RWPE2 (cell line): ENCODE results near the gene PIP.
"Not testable (repeated sequence)": the region's sequence is repeated elsewhere in the genome, so short reads cannot be mapped to it uniquely, and the experiment has no call there.

Source experiments
- ATAC-seq: fragments of 200-7000 bp; cut with Tn5 transposase; 3 replicates; pipeline ENCODE4 v1.9.1; 2021; ENCODE audit warnings: low read depth
- DNase-seq: peaks from one replicate; pipeline ENCODE4 v3.0.0-alpha.2; 2020; ENCODE audit warnings: low spot score
- H3K27ac ChIP-seq: fragments of 450-650 bp; 2 replicates; pipeline ENCODE4 v1.5.1; 2017; ENCODE audit warnings: mild to moderate bottlenecking; ENCODE audit not compliant: poor library complexity, severe bottlenecking
- H3K27me3 ChIP-seq: fragments of 250-450 bp; sonication (Bioruptor Pico); 2 replicates; pipeline ENCODE4 v1.5.1; 2021; ENCODE audit warnings: mild to moderate bottlenecking, moderate library complexity; ENCODE audit not compliant: insufficient read depth, poor library complexity, severe bottlenecking
- H3K36me3 ChIP-seq: fragments of 250-450 bp; sonication (Bioruptor Pico); 2 replicates; pipeline ENCODE4 v1.5.1; 2020; ENCODE audit warnings: low read depth, mild to moderate bottlenecking, moderate library complexity
- H3K4me1 ChIP-seq: fragments of 250-450 bp; sonication (Bioruptor Pico); 2 replicates; pipeline ENCODE4 v1.5.1; 2021; ENCODE audit warnings: mild to moderate bottlenecking, moderate library complexity; ENCODE audit not compliant: insufficient read depth, poor library complexity, severe bottlenecking
- H3K4me3 ChIP-seq: fragments of 250-450 bp; sonication (Bioruptor Pico); 2 replicates; pipeline ENCODE4 v1.5.1; 2021; ENCODE audit warnings: mild to moderate bottlenecking, moderate library complexity; ENCODE audit not compliant: severe bottlenecking
- H3K9me3 ChIP-seq: fragments of 250-450 bp; sonication (Bioruptor Pico); 2 replicates; pipeline ENCODE4 v1.5.1; 2021; ENCODE audit warnings: mild to moderate bottlenecking, moderate library complexity; ENCODE audit not compliant: severe bottlenecking
- CTCF ChIP-seq: fragments of 450-650 bp; IDR thresholded peaks from one replicate; pipeline ENCODE4 v1.5.1; 2017; ENCODE audit warnings: mild to moderate bottlenecking, moderate library complexity; ENCODE audit not compliant: poor library complexity, severe bottlenecking

PIP gene

GRCh38 chr7:143177374-143178119 lies 45.7 kb downstream of the PIP start:
- no peak for TF ChIP-seq CTCF
- H3K4me1 ChIP-seq: no peaks in the 10 kb centered on the region
- ATAC-seq: no peak

GRCh38 chr7:143180771-143181170 lies 48.9 kb downstream of the PIP start:
- not testable (repeated sequence) for ATAC-seq, DNase-seq, H3K4me3 ChIP-seq, H3K27ac ChIP-seq, H3K4me1 ChIP-seq, H3K36me3 ChIP-seq, H3K27me3 ChIP-seq
- H3K9me3 ChIP-seq: peaks cover 10% of the 10 kb centered on the region

More at GRCh38 chr7:143177374-143178119, 45.7 kb downstream of the PIP start:
- no peaks in the 10 kb centered on the region for H3K36me3 ChIP-seq
- H3K9me3 ChIP-seq: peaks cover 10% of the 10 kb centered on the region
- no peak overlapping the region for H3K27ac ChIP-seq
- DNase-seq: no peak
- H3K4me3 ChIP-seq: no peak overlapping the region
- no peaks in the 10 kb centered on the region for H3K27me3 ChIP-seq

- Histone ChIP-seq H3K4me1 (no peaks in the 10 kb centered on the region), H3K4me3 (no peak overlapping the region), H3K9me3 (peaks cover 10% of the 10 kb centered on the region), H3K27ac (no peak overlapping the region), H3K27me3 (no peaks in the 10 kb centered on the region), H3K36me3 (no peaks in the 10 kb centered on the region)
- DNase-seq: no peak
- ATAC-seq: no peak
- TF ChIP-seq CTCF: no peak
These were observed 49.5 kb downstream of the PIP start for GRCh38 chr7:143181349-143181748.

GRCh38 chr7:143183024-143183423 lies 51.1 kb downstream of the PIP start, which contains the start of gene TAS2R39:
TSS of gene TAS2R39 (plus strand) at chr7:143183419. CDS start at chr7:143183419, 0 bp downstream.
- Histone ChIP-seq H3K4me3 (no peak within 1 kb of the TSS), H3K4me1 (no peaks in the 10 kb centered on the region), H3K36me3 (no peaks in the 10 kb centered on the region)

GRCh38 chr7:143185551-143185950 lies 53.7 kb downstream of the PIP start:
- Histone ChIP-seq H3K36me3 (no peaks in the 10 kb centered on the region), H3K27ac (no peak overlapping the region), H3K9me3 (no peaks in the 10 kb centered on the region), H3K4me1 (no peaks in the 10 kb centered on the region), H3K4me3 (no peak overlapping the region), H3K27me3 (no peaks in the 10 kb centered on the region)
- DNase-seq (no peak), ATAC-seq (no peak)
- TF ChIP-seq CTCF: no peak

More at GRCh38 chr7:143183024-143183423, 51.1 kb downstream of the PIP start, which contains the start of gene TAS2R39:
- no peak for TF ChIP-seq CTCF
- Histone ChIP-seq H3K27me3 (no peaks in the 10 kb centered on the region), H3K9me3 (peaks cover 7% of the 10 kb centered on the region), H3K27ac (no peak within 1 kb of the TSS)
- DNase-seq (no peak), ATAC-seq (no peak)
